GM12873 (cell line): ENCODE data around the gene PRKCA.

Experiments
- TF ChIP-seq, protein P1 (sequence below): IDR thresholded peaks from 2 replicates; pipeline ENCODE4 v1.5.1; 2012; ENCODE audit warnings: low read depth, mild to moderate bottlenecking, moderate library complexity, low read length, control low read depth; ENCODE audit not compliant: insufficient read depth; ENCODE audit errors: missing control alignments

Gene PRKCA

DNA sequence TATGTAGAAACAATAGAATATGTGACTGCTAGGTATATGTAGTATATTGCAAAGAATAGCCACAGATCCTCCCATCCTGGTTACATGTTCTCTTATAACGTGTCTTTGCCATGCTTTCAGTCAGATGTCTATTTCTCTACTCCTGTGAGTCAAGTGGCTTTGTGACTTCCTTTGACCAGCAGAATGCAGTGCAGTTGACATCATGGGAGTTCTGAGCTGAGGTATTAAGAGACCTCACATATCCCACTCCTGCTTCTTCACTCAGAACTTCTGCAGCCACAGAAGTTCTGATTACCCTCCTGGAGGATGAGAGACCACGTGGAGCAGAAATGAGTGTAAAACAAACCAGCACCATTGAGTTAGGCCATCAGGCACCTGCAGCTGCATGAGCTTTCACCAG, 222.5 kb downstream of the PRKCA start:
- TF ChIP-seq, protein P1, sequence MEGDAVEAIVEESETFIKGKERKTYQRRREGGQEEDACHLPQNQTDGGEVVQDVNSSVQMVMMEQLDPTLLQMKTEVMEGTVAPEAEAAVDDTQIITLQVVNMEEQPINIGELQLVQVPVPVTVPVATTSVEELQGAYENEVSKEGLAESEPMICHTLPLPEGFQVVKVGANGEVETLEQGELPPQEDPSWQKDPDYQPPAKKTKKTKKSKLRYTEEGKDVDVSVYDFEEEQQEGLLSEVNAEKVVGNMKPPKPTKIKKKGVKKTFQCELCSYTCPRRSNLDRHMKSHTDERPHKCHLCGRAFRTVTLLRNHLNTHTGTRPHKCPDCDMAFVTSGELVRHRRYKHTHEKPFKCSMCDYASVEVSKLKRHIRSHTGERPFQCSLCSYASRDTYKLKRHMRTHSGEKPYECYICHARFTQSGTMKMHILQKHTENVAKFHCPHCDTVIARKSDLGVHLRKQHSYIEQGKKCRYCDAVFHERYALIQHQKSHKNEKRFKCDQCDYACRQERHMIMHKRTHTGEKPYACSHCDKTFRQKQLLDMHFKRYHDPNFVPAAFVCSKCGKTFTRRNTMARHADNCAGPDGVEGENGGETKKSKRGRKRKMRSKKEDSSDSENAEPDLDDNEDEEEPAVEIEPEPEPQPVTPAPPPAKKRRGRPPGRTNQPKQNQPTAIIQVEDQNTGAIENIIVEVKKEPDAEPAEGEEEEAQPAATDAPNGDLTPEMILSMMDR = no peak

DNA sequence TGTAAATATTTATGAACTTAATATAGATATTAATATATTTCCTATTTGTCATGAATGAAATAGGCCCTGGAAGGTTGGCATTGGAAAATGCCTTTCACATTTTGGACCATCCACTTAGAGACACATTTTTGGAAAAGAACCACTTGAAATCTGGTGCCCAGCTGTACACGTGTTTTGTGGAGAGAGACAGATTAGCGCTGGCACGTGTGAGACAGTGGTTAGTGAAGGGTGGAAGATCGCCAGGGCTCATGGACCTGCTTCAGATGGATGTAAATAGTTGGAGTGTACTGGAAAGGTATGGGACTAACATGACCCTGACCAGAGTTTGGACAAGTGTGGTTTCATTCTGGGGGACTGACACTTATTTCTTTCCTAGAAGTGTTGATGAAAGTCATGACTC, 222.9 kb downstream of the PRKCA start:
- TF ChIP-seq, protein P1 = no peak

DNA sequence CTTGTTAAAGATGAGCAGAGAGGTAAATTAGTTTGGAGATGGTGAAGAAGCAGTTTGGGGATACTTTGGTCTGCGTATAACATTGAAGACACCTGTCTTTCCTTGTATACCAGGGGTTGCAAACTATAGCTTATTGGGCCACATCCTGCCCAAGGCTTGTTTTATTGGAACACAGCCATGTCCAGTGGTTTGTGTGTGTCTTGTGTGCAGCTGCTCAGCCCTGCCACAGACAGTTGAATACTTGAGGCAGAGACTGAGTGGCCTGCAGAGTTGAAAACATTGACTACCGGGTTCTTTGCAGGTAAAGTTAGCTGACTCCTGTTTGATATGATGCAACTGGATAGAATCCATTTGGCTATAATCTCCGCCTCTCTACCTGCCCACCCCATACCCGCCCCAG, 224.4 kb downstream of the PRKCA start:
- TF ChIP-seq, protein P1 = no peak

DNA sequence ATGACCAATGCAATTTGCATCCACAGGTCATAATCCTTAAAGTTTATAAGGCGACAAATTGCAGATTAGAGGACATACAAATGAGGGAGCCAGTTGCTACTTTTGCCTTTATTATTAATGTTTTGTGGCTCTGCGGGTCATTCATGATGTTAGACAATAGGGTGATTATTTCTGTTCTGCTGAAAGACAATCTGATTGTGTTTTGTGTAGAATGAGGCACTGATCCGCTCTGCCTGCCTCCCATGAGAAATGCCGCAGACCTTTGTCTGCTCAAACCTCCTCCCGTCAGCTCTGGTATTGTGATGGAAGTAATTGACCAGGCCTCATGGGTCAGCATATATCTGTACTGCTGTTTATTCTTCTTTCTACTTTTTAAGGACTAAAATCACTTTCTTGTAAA, 224.9 kb downstream of the PRKCA start:
- TF ChIP-seq, protein P1 = no peak

DNA sequence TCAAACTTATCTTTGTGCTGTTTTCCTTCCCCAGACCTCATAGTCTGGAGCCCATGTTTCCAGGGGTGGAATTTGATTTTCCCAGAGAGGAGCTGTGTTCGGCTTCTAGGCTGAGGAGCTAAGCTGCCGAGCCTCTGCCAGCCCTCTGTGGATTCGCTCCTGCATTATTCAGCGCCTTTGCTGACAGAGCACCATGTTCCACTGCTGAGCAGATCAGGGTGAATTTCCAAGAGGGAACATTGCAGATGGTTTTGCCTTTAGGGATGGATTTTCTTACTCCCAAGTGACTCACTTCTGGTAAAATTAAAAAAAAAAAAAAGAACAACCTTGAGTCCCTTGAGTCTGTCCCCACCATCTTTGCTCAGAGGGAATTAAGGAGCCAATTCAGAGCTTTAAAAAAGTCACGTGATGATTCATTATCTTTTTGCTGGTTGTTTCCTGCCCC, 229.5 kb downstream of the PRKCA start:
- TF ChIP-seq, protein P1 = no peak

GRCh38 chr17:66533572-66533971, 231.2 kb downstream of the PRKCA start:
- TF ChIP-seq, protein P1 = no peak

DNA sequence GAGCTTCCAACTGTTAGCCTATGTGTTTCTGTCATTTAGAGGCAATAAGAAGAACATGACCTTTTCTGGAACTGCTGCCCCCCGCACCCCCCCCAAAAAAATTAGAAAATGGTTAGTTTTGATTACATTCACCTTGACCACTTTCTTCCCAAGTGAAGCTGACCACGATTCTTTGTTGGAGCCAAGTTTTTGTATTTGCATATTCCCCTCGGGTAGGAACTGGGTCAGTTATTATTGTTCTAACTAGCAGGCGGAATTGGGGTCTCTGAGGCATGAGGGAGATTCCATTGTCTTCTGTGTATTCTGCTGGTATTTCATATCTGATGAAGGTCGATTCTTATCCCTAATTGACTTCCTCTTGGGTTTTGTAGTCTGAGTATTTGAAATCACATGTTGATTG, 231.6 kb downstream of the PRKCA start:
- TF ChIP-seq, protein P1 = no peak
